ENCODE data around the gene IGDCC3. TPM values are rescaled to one million over a fixed set of nuclear protein-coding genes. Genes with fewer than 3 reads are reported as not detected.

Gene IGDCC3
- total RNA-seq, 2 donors from 2014 or later = not detected

GRCh38 chr15:65289261-65289854, 88.4 kb downstream of the IGDCC3 start:
- H3K4me3 ChIP-seq = no peak overlapping the region
- ATAC-seq (no peak), DNase-seq (no peak)
- TF ChIP-seq CTCF (IDR thresholded peaks at IDR 0.05) (no peak), POLR2A (IDR thresholded peaks at IDR 0.05) (no peak)
- no peaks in the 10 kb centered on the region for H3K9me3 ChIP-seq
- no peaks in the 10 kb centered on the region for H3K27me3 ChIP-seq
- intact Hi-C loops (cut with DNase I) = no loop called here
- H3K27ac ChIP-seq = no peak overlapping the region
- peaks cover 16% of the 10 kb centered on the region for H3K4me1 ChIP-seq
- no peaks in the 10 kb centered on the region for H3K36me3 ChIP-seq (replicated peaks in 1 of 2; ENCODE audit: insufficient read depth in 1 of 2, low read depth in 2 of 2)
- WGBS, 2 donors = 63 to 66% methylated on average over 7 of the region's 7 CpGs

GRCh38 chr15:65287520-65287855, 90.3 kb downstream of the IGDCC3 start:
- TF ChIP-seq POLR2A (IDR thresholded peaks at IDR 0.05) (no peak), CTCF (IDR thresholded peaks at IDR 0.05) (no peak)
- ATAC-seq (no peak), DNase-seq (no peak)
- no peaks in the 10 kb centered on the region for H3K9me3 ChIP-seq
- intact Hi-C loops (cut with DNase I) = no loop called here
- peaks cover 16% of the 10 kb centered on the region for H3K4me1 ChIP-seq
- peak overlapping the region; percentile 56 to 89 (median 81) for H3K27ac ChIP-seq
- 90 to 98% methylated on average over 3 of the region's 3 CpGs for WGBS, 2 donors
- H3K27me3 ChIP-seq = no peaks in the 10 kb centered on the region
- H3K36me3 ChIP-seq (replicated peaks in 1 of 2; ENCODE audit: insufficient read depth in 1 of 2, low read depth in 2 of 2) = no peaks in the 10 kb centered on the region
- H3K4me3 ChIP-seq = no peak overlapping the region

GRCh38 chr15:65286704-65287519, 90.9 kb downstream of the IGDCC3 start, which contains the start of gene PARP16:
Gene PARP16, minus strand, starts transcription at chr15:65286883. Its CDS starts 457 bp downstream, at chr15:65286426.
- DNase-seq (peak; percentile 92 to 95 (median 94)), ATAC-seq (peak; percentile 96)
- intact Hi-C loops (cut with DNase I) = no loop called here
- Histone ChIP-seq H3K27ac (peak within 1 kb of the TSS; percentile 56 to 89 (median 81)), H3K4me3 (peak within 1 kb of the TSS; percentile 38 to 52), H3K4me1 (peaks cover 16% of the 10 kb centered on the region), H3K9me3 (no peaks in the 10 kb centered on the region), H3K36me3 (replicated peaks in 1 of 2; ENCODE audit: insufficient read depth in 1 of 2, low read depth in 2 of 2) (no peaks in the 10 kb centered on the region), H3K27me3 (no peaks in the 10 kb centered on the region)
- WGBS, 2 donors = 4 to 22% methylated on average over 4 to 27 of the region's 62 CpGs
- TF ChIP-seq CTCF (IDR thresholded peaks at IDR 0.05) (peak; percentile 21 to 92 (median 64)), POLR2A (IDR thresholded peaks at IDR 0.05) (peak; percentile 74 to 83 (median 80))

GRCh38 chr15:65286069-65286703, 91.6 kb downstream of the IGDCC3 start:
- Histone ChIP-seq H3K27me3 (no peaks in the 10 kb centered on the region), H3K4me3 (peak overlapping the region; percentile 38 to 52), H3K27ac (peak overlapping the region; percentile 56 to 89 (median 81)), H3K9me3 (no peaks in the 10 kb centered on the region), H3K4me1 (peaks cover 16% of the 10 kb centered on the region), H3K36me3 (replicated peaks in 1 of 2; ENCODE audit: insufficient read depth in 1 of 2, low read depth in 2 of 2) (no peaks in the 10 kb centered on the region)
- 0% methylated on average over 9 to 52 of the region's 52 CpGs for WGBS, 2 donors
- ATAC-seq (peak; percentile 63), DNase-seq (peak; percentile 44 to 57 (median 47))
- no peak for TF ChIP-seq POLR2A (IDR thresholded peaks at IDR 0.05)
- no peak for TF ChIP-seq CTCF (IDR thresholded peaks at IDR 0.05)
- intact Hi-C loops (cut with DNase I) = no loop called here

All from body of pancreas (tissue), 4 donors.